Stimulated activated CD8-positive, alpha-beta memory T cell treated with anti-CD3 and anti-CD28 coated beads, Interleukin-7, amount 100 ng/mL, for 4 hours (primary cell): ENCODE data around the gene BTBD1.
"Not testable (repeated sequence)": the region's sequence is repeated elsewhere in the genome, so short reads cannot be mapped to it uniquely, and the experiment has no call there.

Experiments used
- DNase-seq, 2 donors: peaks; one replicate each; pipeline ENCODE4 v3.0.0-alpha.2; 2020; ENCODE audit warnings: low read depth in 2 of 2

The BTBD1 gene

DNA sequence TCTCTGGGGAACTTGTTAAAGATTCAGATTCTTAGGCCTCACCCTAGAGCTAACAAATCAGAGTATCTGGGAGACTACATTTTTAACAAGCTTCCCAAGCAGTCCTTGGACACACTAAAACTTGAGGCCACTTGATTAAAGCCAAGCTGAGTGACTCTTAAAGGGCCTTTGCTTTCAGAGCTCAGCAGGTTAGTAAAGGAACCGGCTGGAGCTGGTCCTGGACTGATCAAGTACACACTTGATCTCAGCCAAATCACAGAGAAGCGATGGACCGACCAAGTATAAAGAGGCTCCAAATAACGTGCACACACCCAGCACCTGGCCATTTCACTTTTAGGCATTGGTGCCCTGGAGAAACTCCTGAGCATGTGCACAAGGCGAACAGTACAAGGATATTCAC is 27.5 kb upstream of the BTBD1 start:
- no peak for DNase-seq

- DNase-seq = no peak
These were observed 25.4 kb upstream of the BTBD1 start for GRCh38 chr15:83092309-83092976.

GRCh38 chr15:83091965-83092308 is 24.9 kb upstream of the BTBD1 start:
- DNase-seq = not testable (repeated sequence)

DNA sequence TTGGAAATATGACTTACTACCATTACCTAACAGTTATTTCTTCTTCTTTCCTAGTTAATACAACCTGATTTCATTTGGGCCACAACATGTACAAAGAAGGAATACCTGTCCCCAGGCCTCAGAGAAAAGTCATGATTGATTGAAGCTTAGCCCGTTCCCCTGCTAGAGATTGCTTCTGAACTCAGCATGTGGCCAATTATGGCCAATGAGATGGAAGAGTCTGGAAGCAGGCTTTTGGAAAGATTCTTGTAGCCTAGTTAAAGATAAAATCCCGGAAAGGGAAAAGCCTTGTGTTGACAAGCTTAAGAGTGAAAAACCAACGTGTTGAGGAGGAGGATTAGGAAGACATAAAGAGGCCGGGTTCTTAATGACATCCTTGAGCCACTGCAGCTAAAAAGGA is 23.4 kb upstream of the BTBD1 start:
- DNase-seq = no peak

DNA sequence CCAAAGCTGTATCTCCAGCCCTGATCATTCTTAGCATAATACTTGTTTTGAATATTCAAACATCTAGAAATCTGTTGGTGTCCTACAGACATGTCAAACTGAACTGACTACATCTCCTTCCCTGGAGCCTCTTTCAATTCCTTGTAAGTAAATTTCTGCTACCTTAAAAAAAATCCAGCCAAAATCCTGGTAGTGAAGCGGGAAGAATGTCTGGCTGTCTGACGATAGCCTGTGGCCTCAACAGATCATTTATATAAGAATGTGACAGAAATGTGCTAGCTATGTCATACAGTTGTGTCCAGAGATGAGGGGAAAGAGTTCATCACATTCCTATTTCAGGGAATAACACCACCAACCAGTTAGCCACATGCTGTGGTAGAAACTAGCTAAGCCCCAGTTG is 21.8 kb upstream of the BTBD1 start:
- DNase-seq = no peak

DNA sequence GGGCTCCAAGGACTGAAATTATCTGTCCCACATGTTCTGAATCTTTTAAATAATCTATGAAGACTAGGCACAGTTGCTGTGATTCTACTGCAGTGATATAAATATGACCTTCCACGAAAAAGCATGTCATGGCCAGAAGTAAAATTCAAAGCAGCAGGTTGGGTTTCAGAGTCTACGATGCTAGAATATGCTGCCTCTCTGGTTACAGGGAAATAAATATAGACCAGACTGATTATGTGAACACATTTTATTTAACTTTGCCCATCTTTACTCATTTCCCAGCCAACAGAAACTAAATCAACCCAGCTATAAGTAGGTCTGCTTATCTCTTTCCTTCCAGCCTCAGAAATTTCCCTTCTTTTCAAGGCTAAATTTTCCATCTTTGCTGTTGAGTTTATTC is 20.5 kb upstream of the BTBD1 start:
- no peak for DNase-seq

DNA sequence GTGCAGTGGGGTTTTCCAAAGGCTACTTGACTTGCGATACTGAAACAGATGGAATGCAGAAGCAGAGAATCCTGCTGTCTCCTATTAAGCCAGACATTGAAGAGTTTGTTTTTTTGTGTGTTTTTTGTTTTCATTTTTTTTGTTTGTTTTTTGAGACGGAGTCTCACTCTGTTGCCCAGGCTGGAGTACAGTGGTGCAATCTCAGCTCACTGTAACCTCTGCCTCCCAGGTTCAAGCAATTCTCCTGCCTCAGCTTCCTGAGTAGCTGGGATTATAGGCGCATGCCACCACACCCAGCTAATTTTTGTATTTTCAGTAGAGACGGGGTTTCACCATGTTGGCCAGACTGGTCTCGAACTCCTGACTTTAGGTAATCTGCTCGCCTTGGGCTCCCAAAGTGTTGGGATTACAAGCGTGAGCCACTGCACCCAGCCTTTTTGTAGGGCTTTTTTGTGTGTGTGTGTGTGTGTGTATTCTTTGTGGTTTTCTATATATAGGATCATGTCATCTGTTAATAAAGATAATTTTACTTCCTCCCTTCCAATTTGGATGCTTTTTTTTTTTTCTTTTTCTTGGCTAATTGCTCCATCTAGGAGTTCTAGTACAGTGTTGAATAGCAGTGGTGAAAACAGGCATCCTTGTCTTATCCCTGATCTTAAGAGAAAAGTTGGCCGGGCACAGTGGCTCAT is 19.0 kb upstream of the BTBD1 start:
- DNase-seq = not testable (repeated sequence)

DNA sequence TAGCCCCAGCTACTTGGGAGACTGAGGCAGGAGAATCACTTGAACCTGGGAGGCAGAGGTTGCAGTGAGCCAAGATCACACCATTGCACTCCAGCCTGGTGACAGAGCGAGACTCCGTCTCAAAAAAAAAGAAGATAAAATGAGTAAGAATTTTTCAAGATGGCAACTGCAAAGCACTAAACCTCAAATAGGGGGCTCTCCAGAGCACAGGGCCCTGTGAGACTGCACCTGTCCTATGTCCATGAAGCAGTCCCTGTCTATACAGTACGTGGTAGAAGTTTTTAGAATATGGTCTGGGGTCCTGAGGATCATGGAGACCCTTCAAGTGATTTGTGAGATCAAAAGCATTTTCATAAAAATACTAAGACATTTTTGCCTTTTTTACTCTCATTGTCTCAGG is 18.4 kb upstream of the BTBD1 start:
- not testable (repeated sequence) for DNase-seq

DNA sequence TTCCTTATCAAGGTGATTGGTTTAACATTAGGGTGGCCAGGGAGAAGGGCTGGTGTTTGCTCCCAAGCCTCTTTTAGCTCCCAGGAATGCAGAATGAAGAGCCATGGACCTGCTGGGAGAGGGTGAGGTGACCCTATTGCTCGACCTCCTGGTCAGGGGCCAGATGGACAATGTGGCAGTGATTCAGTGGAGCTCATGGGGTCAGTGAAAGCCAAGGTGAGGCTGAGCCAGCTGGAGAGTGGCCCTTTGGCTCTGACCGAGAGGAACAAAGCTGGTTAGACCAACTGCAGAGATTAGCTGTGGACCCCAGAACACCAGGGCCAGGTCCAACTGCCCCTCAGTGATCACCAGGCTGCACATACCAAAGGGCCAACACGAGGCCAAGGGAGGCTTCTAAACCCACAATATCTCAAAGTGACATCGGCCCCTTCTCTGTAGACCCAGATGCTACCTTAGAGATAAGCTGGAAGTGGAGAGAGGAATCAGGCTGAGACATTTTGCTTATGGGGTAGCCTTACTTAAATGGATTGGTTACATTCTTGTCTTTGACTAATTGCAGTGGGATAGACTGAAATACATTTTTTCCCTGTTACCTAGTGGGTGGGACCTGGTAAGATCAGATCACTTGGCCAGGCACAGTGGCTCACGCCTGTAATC is 15.8 kb upstream of the BTBD1 start:
- no peak for DNase-seq

GRCh38 chr15:83081256-83082014 is 14.4 kb upstream of the BTBD1 start:
- DNase-seq = no peak

- no peak for DNase-seq
These were observed 11.7 kb upstream of the BTBD1 start for GRCh38 chr15:83078712-83079111.

DNA sequence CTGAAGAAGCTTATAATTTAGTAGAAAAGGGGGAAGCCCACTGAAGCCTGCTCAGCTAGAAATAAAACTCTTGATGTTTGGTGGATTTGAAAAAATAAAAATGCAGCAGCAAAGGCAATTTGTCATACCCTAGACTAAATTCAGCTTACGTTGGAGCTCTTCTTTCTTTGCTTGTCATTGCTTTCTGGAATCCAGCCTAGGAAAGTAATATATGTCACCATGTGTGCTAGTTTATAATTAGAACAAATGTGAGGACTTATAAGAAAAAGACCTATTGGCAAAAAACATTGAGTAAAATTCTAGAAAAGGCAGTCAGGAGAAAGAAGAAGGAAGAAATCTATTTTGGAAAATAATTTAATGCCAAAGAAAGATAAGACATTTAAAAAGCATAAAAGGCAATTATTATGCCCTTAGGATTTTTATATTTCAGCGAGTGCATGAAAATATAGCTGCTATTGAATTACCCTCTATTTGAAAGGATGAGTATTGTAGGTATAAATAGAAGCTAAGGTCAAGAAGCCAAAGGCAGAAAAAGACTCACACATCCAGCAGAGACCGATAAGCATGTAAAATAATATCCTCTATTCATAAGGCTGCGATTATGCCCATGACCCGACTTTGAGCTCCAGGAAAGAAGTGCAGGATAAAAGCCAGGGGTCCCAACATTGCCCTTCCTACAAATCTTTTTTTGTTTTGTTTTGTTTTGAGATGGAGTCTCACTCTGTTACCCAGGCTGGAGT is 10.6 kb upstream of the BTBD1 start:
- no peak for DNase-seq

GRCh38 chr15:83069211-83069642 is 2.2 kb upstream of the BTBD1 start:
- DNase-seq = peak; percentile 12 to 20

DNA sequence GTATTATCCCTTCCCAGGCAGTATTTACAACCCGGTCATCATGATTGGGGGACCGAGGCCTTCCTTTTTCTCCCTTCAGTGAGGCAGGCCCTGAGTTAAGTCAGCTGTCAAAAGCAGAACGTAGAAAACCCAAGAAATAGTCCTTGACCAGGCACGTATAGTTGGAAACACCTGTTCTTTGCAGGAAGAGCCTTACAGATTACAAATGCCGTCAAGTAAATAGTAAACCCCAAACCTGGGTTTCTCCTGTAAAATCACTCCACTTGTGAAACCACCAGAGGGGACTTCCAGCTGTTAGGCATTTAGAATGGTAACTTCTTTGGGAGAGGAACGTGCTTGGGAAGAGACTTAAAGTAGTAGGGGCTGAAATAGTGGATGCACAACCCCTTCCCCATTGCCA is 1.0 kb upstream of the BTBD1 start:
- DNase-seq = no peak

DNA sequence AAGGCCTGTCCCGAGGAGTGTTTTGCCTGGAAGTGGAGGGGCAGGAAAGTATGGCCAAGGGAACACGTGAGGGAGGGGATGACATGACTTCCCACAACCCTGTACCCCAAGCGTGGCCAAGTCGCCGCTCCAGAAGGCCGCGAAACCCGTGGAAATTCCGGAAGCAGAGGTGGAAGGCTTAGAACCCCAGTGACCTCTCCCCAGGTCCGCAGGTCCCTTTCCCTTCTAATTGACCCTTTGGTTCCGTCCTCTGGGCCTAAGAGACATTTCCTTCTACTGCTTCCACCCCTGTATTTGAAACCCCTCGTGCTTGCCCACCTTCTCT is 548 bp upstream of the BTBD1 start:
- DNase-seq = no peak

DNA sequence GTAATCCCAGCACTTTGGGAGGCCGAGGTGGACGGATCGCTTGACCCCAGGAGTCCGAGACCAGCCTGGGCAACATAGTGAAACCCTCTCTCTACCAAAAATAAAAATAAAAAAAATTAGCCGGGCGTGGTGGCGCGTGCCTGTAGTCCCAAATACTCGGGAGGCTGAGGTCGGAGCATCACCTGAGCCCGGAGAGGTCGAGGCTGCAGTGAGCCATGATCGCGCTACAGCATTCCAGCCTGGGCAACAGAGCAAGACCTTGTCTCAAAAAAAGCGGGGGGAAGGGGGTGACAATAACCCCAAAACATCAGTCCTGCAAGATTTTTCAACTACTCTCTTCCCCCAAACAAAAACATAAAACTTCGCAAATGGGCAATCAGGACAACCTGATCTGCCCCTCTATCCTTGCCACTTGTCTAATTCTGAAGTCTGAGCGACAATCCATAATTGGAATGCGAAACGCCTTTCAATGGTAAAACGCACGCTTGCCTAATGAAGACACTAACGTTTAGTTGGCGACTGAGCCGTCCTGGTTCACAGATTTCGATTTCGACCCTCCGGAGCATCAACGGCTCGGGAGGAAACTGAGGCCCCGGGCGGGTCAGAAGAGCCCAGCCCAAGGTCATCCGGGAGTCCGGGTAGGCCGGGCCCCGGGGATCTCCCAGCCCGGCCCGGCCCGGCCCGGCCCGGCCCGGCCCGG is 868 bp downstream of the BTBD1 start:
- DNase-seq = no peak

GRCh38 chr15:83065431-83065830 is 1.6 kb downstream of the BTBD1 start:
- no peak for DNase-seq

GRCh38 chr15:83064859-83065258 is 2.2 kb downstream of the BTBD1 start:
- no peak for DNase-seq

- no peak for DNase-seq
These were observed 3.5 kb downstream of the BTBD1 start for GRCh38 chr15:83063551-83063950.

- DNase-seq = no peak
These were observed 4.3 kb downstream of the BTBD1 start for GRCh38 chr15:83062768-83063180.

DNA sequence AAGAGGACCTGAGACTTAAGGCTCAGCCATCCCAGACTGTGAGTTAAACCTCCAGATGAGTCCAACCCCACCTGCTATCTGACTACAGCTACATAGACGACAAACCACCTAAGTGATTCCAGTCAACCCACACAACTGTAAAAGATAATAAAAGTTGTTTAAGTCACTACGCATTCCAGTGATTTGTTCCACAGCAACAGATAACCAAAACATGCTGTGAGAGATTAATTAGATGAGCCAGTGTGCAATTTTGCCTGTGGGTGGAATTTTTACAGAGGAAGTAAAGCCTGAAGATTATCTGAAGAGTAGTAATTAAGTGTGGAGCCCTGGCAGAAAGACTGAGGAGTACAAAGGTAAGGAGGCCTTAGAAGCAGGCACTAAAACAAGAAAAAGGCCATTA is 5.4 kb downstream of the BTBD1 start:
- no peak for DNase-seq
